HepG2 (cell line): Measurements from ENCODE around the gene CCL17. TPM values are rescaled to one million over a fixed set of nuclear protein-coding genes. Genes with fewer than 3 reads are reported as not detected.

Source experiments
- ATAC-seq: fragments of 200-7000 bp; cut with Tn5 transposase; 3 replicates; pipeline ENCODE4 v1.9.1; 2020; ENCODE audit warnings: mild to moderate bottlenecking, moderate library complexity
- BruUV-seq: library from RNA; stranded (reverse); fragments of 400-500 nt; replicated peaks from 2 replicates; lab custom pipeline; 2021; lab: Mats Ljungman, UMichigan
- CTCF ChIA-PET: fragments of 300-600 bp; formaldehyde crosslinking; extraction: SDS; loops from one replicate; lab custom pipeline; 2021; ENCODE audit warnings: low total read pairs, inconsistent platforms, low intra/inter-chr PET ratio; lab: Yijun Ruan, JAX
- POLR2A ChIA-PET: fragments of 350-600 bp; sonication (Branson Sonifier 250); formaldehyde crosslinking; loops from one replicate; lab custom pipeline; 2020; ENCODE audit warnings: antibody characterized with exemption, inconsistent platforms; lab: Yijun Ruan, JAX
- DNase-seq: peaks from one replicate; pipeline ENCODE4 v3.0.0-alpha.2; 2015; ENCODE audit warnings: low spot score
- FAIRE-seq: peaks from 3 replicates; lab custom pipeline; 2011; peaks lifted over from hg19 to GRCh38; lab: Jason Lieb, UNC
- H2AFZ ChIP-seq: one replicate; pipeline ENCODE4 v1.6.1; 2011; ENCODE audit warnings: low read length, inconsistent platforms
- H3K27ac ChIP-seq: fragments of 300-600 bp; 3 replicates; pipeline ENCODE4 v1.8.0; 2011; ENCODE audit warnings: mixed run types, mild to moderate bottlenecking, mixed read lengths, low read length, inconsistent platforms; ENCODE audit not compliant: insufficient read depth; ENCODE audit errors: extremely low read length
- H3K27me3 ChIP-seq, 2 experiments: fragments of 200-600 bp in 1 of 2; 2 replicates in 1 of 2; 3 replicates in 1 of 2; pipeline versions ENCODE4 v1.6.0 to v1.8.0; 2011; ENCODE audit warnings: low read length in 2 of 2, mild to moderate bottlenecking in 2 of 2, moderate library complexity in 2 of 2, inconsistent platforms in 1 of 2; ENCODE audit not compliant: insufficient read depth in 2 of 2, control insufficient read depth in 1 of 2
- H3K36me3 ChIP-seq, 2 experiments: fragments of 200-600 bp in 1 of 2; replicated peaks in 1 of 2; 2 replicates in 1 of 2; 3 replicates in 1 of 2; pipeline versions ENCODE4 v1.5.1 to v1.8.0; 2011; ENCODE audit warnings: low read length in 2 of 2, inconsistent platforms in 1 of 2; ENCODE audit not compliant: insufficient read depth in 2 of 2, control insufficient read depth in 1 of 2
- H3K4me1 ChIP-seq: 2 replicates; pipeline ENCODE4 v1.5.1; 2012; ENCODE audit warnings: low read length, inconsistent platforms; ENCODE audit not compliant: insufficient read depth
- H3K4me2 ChIP-seq: 2 replicates; pipeline ENCODE4 v1.6.0; 2011; ENCODE audit warnings: low read depth, low read length, inconsistent platforms
- H3K4me3 ChIP-seq, 3 experiments: fragments of 200-600 bp in 1 of 3; sonication (generic), shearing (Covaris generic) in 1 of 3; replicated peaks in 1 of 3; 2 replicates each; pipeline ENCODE4 v1.5.1; 2011 to 2016; ENCODE audit warnings: low read length in 3 of 3, inconsistent platforms in 2 of 3, low read depth in 2 of 3, mild to moderate bottlenecking in 2 of 3, control low read depth in 1 of 3, mixed read lengths in 1 of 3; ENCODE audit not compliant: insufficient read depth in 1 of 3
- H3K79me2 ChIP-seq: one replicate; pipeline ENCODE4 v1.6.1; 2011; ENCODE audit warnings: low read length, inconsistent platforms; ENCODE audit not compliant: insufficient read depth
- H3K9ac ChIP-seq: 2 replicates; pipeline ENCODE4 v1.6.0; 2011; ENCODE audit warnings: mild to moderate bottlenecking, low read depth, low read length, inconsistent platforms; ENCODE audit not compliant: insufficient read depth
- H3K9me3 ChIP-seq: 2 replicates; pipeline ENCODE4 v1.5.1; 2012; ENCODE audit warnings: mild to moderate bottlenecking, low read length
- H4K20me1 ChIP-seq: 2 replicates; pipeline ENCODE4 v1.6.0; 2011; ENCODE audit warnings: inconsistent platforms, mild to moderate bottlenecking, low read length, moderate library complexity; ENCODE audit not compliant: insufficient read depth
- KDM5B ChIP-seq: sonication (generic); formaldehyde crosslinking; IDR thresholded peaks from 2 replicates; pipeline ENCODE4 v1.4.0; 2020; ENCODE audit warnings: missing genetic modification reagents, mild to moderate bottlenecking, borderline replicate concordance
- MAFG ChIP-seq: sonication (generic); formaldehyde crosslinking; IDR thresholded peaks from 2 replicates; pipeline ENCODE4 v1.5.1; 2020; ENCODE audit warnings: mild to moderate bottlenecking, missing genetic modification reagents
- WGBS: methylation state at CpG from one replicate; pipeline ENCODE4 v1.1.6; 2017; ENCODE audit warnings: low lambda C conversion rate; 5-methylcytosine and 5-hydroxymethylcytosine counted together
- in situ Hi-C: cut with HindIII; loops from 2 replicates; pipeline ENCODE4 v1.10.0; 2017; ENCODE audit warnings: low pct_unique_long_range_greater_than_20kb; ENCODE audit not compliant: extremely low pct_ligation_motif_present
- intact Hi-C: fragments of 100-400 bp; cut with micrococcal nuclease; formaldehyde crosslinking; loops from one replicate; pipeline ENCODE4 v1.10.0; 2022; ENCODE audit not compliant: unreplicated experiment
- polyA plus RNA-seq, 8 experiments: library from polyadenylated mRNA; depleted of rRNA in 3 of 8; stranded (reverse) in 7 of 8; unstranded in 1 of 8; fragments of >200 nt; fragmentation: Illumina TruSeq in 4 of 8; extraction: Trizol in 4 of 8; gene quantifications; 2 replicates each; pipeline versions ENCODE4 v1.2.1 to v1.2.3, GENCODE V29; 2011 to 2016; ENCODE audit warnings: low read depth in 4 of 8, missing spikeins in 1 of 8, mixed read lengths in 1 of 8; ENCODE audit not compliant: insufficient read depth in 1 of 8
- total RNA-seq, 5 experiments: library from RNA; depleted of rRNA; stranded (reverse); fragments of >200 nt; fragmentation: Illumina TruSeq; extraction: Trizol; gene quantifications; 2 replicates each; pipeline ENCODE4 v1.2.3, GENCODE V29; 2016; ENCODE audit warnings: low read depth in 1 of 5
- TF ChIP-seq, protein P1 (sequence below): sonication (generic); formaldehyde crosslinking; IDR thresholded peaks from 2 replicates; pipeline ENCODE4 v1.4.0; 2020; ENCODE audit warnings: missing genetic modification reagents; ENCODE audit errors: not compliant biosample characterization
- TF ChIP-seq, protein P2 (sequence below): sonication (generic); formaldehyde crosslinking; IDR thresholded peaks from 2 replicates; pipeline ENCODE4 v1.4.0; 2020; ENCODE audit warnings: mild to moderate bottlenecking, missing genetic modification reagents
- TF ChIP-seq, protein P3 (sequence below): IDR thresholded peaks from 2 replicates; pipeline ENCODE4 v1.6.1; 2018; ENCODE audit warnings: missing genetic modification reagents, mild to moderate bottlenecking, missing compliant biosample characterization

Gene CCL17
- total and polyA plus RNA-seq, 2 of the 13 experiments (the other 11 are each of a cell fraction or from before 2014, with no cell fraction given), result not detected

DNA sequence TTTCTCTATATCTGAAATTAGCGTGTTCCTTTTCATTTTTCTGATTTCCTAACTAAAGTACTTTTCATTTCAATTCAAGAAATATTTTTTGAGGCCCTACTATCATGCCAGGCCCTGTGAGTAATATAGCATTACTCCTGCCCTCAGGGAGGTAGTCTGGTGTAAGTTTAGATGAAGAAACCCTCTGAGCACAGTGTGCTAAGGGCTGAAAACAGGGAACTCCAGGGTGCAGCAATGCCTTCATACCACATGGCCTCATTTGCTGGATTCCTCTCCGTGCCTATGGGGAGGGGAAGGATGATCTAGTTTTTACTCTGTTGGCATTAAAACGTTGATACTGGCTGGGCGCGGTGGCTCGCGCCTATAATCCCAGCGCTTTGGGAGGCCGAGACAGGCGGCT, 47.5 kb downstream of the CCL17 start:
- intact Hi-C loops, result no loop called here
- Histone ChIP-seq H2AFZ (no peak overlapping the region), H3K27ac (no peak overlapping the region), H3K9me3 (no peaks in the 10 kb centered on the region), H3K4me3 (no peak overlapping the region), H3K4me1 (peaks cover 14% of the 10 kb centered on the region), H3K27me3 (no peaks in the 10 kb centered on the region; a peak in 1 of 5 replicates), H4K20me1 (no peaks in the 10 kb centered on the region), H3K4me2 (no peak overlapping the region), H3K36me3 (peaks cover 39 to 62% of the 10 kb centered on the region in 2 experiments), H3K79me2 (peaks cover 7% of the 10 kb centered on the region), H3K9ac (no peak overlapping the region)
- ATAC-seq (no peak), DNase-seq (no peak), FAIRE-seq (no peak)
- TF ChIP-seq, protein P1, sequence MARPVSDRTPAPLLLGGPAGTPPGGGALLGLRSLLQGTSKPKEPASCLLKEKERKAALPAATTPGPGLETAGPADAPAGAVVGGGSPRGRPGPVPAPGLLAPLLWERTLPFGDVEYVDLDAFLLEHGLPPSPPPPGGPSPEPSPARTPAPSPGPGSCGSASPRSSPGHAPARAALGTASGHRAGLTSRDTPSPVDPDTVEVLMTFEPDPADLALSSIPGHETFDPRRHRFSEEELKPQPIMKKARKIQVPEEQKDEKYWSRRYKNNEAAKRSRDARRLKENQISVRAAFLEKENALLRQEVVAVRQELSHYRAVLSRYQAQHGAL (CRISPR knock-in tag), result no peak
- TF ChIP-seq KDM5B (CRISPR knock-in tag) (no peak), MAFG (no peak)
- TF ChIP-seq, protein P2, sequence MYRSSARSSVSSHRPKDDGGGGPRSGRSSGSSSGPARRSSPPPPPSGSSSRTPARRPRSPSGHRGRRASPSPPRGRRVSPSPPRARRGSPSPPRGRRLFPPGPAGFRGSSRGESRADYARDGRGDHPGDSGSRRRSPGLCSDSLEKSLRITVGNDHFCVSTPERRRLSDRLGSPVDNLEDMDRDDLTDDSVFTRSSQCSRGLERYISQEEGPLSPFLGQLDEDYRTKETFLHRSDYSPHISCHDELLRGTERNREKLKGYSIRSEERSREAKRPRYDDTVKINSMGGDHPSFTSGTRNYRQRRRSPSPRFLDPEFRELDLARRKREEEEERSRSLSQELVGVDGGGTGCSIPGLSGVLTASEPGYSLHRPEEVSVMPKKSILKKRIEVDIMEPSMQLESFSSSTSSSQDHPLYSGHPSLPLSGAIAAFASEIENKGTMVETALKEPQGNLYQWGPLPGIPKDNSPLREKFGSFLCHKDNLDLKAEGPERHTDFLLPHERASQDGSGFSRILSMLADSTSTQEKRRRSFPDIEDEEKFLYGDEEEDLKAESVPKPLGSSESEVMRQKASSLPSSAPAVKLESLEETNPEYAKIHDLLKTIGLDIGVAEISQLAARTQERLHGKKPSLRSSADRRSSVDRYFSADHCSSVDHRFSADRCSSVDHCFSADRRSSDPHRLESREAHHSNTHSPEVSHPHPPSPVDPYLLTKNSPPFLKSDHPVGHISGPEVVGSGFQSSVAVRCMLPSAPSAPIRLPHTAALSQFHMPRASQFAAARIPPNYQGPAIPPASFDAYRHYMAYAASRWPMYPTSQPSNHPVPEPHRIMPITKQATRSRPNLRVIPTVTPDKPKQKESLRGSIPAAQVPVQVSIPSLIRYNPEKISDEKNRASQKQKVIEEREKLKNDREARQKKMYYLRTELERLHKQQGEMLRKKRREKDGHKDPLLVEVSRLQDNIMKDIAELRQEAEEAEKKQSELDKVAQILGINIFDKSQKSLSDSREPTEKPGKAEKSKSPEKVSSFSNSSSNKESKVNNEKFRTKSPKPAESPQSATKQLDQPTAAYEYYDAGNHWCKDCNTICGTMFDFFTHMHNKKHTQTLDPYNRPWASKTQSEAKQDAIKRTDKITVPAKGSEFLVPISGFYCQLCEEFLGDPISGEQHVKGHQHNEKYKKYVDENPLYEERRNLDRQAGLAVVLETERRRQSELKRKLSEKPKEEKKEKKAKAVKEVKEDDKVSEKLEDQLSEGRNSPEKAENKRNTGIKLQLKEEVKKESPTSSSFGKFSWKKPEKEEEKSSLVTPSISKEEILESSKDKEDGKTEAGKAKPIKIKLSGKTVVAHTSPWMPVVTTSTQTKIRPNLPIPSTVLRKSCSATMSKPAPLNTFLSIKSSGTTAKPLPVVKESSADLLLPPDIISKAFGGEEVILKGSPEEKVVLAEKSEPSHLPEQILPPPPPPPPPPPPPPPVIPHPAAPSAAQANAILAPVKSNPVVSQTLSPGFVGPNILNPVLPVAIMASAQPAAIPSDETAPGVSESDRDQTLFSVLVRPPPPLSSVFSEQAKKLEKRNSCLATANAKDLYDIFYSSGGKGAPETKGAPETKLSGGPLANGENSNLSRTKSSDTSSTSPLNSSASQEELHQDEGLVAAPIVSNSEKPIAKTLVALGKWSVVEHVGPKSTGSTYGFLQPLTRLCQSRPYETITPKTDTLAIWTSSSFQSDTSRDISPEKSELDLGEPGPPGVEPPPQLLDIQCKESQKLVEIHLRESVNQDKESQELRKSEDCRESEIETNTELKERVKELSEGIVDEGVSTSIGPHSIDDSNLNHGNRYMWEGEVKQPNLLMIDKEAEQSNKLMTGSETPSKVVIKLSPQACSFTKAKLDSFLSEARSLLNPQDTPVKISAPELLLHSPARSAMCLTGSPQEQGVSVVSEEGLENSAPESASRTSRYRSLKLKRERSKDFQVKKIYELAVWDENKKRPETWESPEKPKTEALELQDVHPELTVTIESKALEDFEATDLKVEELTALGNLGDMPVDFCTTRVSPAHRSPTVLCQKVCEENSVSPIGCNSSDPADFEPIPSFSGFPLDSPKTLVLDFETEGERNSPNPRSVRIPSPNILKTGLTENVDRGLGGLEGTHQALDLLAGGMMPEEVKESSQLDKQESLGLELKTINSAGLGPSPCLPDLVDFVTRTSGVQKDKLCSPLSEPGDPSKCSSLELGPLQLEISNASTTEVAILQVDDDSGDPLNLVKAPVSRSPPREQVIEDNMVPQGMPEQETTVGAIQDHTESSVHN (CRISPR knock-in tag), result no peak
- TF ChIP-seq, protein P3, sequence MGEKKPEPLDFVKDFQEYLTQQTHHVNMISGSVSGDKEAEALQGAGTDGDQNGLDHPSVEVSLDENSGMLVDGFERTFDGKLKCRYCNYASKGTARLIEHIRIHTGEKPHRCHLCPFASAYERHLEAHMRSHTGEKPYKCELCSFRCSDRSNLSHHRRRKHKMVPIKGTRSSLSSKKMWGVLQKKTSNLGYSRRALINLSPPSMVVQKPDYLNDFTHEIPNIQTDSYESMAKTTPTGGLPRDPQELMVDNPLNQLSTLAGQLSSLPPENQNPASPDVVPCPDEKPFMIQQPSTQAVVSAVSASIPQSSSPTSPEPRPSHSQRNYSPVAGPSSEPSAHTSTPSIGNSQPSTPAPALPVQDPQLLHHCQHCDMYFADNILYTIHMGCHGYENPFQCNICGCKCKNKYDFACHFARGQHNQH (CRISPR knock-in tag), result no peak
- in situ Hi-C loops, result no loop called here
- ChIA-PET CTCF (no interaction called here), POLR2A (interaction anchor here (1.0 kb wide), 1 partner anchor 10 kb away, joined by 3 read pairs; the partner anchor contains the start of gene POLR2C)
- 97% methylated on average over 10 of the region's 10 CpGs for WGBS
- no TSS peak for BruUV-seq
